ENCODE measurements around the gene NADK. TPM values are rescaled to one million over a fixed set of nuclear protein-coding genes. Genes with fewer than 3 reads are reported as not detected.

Gene NADK
- total RNA-seq, 1 experiment from 2014 or later: 124 TPM

DNA sequence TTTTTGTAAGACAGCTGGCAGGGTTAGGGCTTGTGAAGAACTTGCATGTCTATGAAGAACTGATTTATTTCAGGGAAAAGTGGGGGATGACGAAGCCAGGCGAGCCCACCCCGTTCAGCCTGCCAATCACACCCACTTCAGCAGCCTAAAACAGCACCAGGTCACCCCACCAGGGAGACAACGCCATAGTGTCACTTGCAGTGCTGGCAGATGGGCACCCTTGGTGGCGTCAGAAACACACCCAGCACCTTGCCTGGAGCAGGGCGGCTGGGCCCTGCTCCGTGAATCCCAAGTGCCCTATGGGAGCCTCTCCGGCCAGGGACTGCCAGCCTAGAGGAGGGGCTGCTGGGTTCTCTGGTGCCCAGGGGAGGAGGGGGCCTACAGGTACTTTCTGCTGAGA is 5.0 kb upstream of the NADK start:
- TF ChIP-seq HMGA2 (CRISPR knock-in tag; IDR thresholded peaks at IDR 0.05) (no peak), PRRX2 (CRISPR knock-in tag; IDR thresholded peaks at IDR 0.05) (no peak), MLX (CRISPR knock-in tag; IDR thresholded peaks at IDR 0.05) (no peak), ZNF396 (CRISPR knock-in tag; IDR thresholded peaks at IDR 0.05; ENCODE audit: borderline replicate concordance) (no peak), NFATC4 (CRISPR knock-in tag; IDR thresholded peaks at IDR 0.05) (no peak), ZNF138 (CRISPR knock-in tag; conservative IDR thresholded peaks at IDR 0.05) (no peak), JUN (CRISPR knock-in tag; IDR thresholded peaks at IDR 0.05) (no peak), SMAD4 (CRISPR knock-in tag; IDR thresholded peaks at IDR 0.05) (no peak), ZBTB21 (CRISPR knock-in tag; IDR thresholded peaks at IDR 0.05; ENCODE audit: borderline replicate concordance) (no peak), CREB1 (CRISPR knock-in tag; IDR thresholded peaks at IDR 0.05) (no peak), ZNF416 (CRISPR knock-in tag; IDR thresholded peaks at IDR 0.05) (no peak), USF2 (CRISPR knock-in tag; IDR thresholded peaks at IDR 0.05) (no peak)
- TF ChIP-seq, protein P1, sequence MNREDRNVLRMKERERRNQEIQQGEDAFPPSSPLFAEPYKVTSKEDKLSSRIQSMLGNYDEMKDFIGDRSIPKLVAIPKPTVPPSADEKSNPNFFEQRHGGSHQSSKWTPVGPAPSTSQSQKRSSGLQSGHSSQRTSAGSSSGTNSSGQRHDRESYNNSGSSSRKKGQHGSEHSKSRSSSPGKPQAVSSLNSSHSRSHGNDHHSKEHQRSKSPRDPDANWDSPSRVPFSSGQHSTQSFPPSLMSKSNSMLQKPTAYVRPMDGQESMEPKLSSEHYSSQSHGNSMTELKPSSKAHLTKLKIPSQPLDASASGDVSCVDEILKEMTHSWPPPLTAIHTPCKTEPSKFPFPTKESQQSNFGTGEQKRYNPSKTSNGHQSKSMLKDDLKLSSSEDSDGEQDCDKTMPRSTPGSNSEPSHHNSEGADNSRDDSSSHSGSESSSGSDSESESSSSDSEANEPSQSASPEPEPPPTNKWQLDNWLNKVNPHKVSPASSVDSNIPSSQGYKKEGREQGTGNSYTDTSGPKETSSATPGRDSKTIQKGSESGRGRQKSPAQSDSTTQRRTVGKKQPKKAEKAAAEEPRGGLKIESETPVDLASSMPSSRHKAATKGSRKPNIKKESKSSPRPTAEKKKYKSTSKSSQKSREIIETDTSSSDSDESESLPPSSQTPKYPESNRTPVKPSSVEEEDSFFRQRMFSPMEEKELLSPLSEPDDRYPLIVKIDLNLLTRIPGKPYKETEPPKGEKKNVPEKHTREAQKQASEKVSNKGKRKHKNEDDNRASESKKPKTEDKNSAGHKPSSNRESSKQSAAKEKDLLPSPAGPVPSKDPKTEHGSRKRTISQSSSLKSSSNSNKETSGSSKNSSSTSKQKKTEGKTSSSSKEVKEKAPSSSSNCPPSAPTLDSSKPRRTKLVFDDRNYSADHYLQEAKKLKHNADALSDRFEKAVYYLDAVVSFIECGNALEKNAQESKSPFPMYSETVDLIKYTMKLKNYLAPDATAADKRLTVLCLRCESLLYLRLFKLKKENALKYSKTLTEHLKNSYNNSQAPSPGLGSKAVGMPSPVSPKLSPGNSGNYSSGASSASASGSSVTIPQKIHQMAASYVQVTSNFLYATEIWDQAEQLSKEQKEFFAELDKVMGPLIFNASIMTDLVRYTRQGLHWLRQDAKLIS (CRISPR knock-in tag; IDR thresholded peaks at IDR 0.05; ENCODE audit: borderline replicate concordance): no peak
- TF ChIP-seq, protein P2, sequence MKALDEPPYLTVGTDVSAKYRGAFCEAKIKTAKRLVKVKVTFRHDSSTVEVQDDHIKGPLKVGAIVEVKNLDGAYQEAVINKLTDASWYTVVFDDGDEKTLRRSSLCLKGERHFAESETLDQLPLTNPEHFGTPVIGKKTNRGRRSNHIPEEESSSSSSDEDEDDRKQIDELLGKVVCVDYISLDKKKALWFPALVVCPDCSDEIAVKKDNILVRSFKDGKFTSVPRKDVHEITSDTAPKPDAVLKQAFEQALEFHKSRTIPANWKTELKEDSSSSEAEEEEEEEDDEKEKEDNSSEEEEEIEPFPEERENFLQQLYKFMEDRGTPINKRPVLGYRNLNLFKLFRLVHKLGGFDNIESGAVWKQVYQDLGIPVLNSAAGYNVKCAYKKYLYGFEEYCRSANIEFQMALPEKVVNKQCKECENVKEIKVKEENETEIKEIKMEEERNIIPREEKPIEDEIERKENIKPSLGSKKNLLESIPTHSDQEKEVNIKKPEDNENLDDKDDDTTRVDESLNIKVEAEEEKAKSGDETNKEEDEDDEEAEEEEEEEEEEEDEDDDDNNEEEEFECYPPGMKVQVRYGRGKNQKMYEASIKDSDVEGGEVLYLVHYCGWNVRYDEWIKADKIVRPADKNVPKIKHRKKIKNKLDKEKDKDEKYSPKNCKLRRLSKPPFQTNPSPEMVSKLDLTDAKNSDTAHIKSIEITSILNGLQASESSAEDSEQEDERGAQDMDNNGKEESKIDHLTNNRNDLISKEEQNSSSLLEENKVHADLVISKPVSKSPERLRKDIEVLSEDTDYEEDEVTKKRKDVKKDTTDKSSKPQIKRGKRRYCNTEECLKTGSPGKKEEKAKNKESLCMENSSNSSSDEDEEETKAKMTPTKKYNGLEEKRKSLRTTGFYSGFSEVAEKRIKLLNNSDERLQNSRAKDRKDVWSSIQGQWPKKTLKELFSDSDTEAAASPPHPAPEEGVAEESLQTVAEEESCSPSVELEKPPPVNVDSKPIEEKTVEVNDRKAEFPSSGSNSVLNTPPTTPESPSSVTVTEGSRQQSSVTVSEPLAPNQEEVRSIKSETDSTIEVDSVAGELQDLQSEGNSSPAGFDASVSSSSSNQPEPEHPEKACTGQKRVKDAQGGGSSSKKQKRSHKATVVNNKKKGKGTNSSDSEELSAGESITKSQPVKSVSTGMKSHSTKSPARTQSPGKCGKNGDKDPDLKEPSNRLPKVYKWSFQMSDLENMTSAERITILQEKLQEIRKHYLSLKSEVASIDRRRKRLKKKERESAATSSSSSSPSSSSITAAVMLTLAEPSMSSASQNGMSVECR (CRISPR knock-in tag; IDR thresholded peaks at IDR 0.05; ENCODE audit: borderline replicate concordance): no peak
- CTCF ChIA-PET: interaction anchor here (2.1 kb wide), 1 partner anchor 125 kb away, joined by 10 read pairs; no protein-coding TSS in a partner anchor
- Mint-ChIP-seq H3K9me3 (no peaks in the 10 kb centered on the region), H3K4me1 (peaks cover 34% of the 10 kb centered on the region), H3K36me3 (peaks cover 29% of the 10 kb centered on the region), H3K27me3 (ENCODE audit: low read depth) (no peaks in the 10 kb centered on the region), H3K4me3 (peak overlapping the region; percentile 55), H3K27ac (peak overlapping the region; percentile 46)
- DNase-seq (ENCODE audit: low spot score) (no peak), ATAC-seq (no peak)
- POLR2A ChIA-PET: no interaction called here

- H3K9me3 Mint-ChIP-seq: no peaks in the 10 kb centered on the region
- peak; percentile 26 for ATAC-seq
- H3K4me1 Mint-ChIP-seq: peaks cover 34% of the 10 kb centered on the region
- peaks cover 24% of the 10 kb centered on the region for H3K36me3 Mint-ChIP-seq
- no peaks in the 10 kb centered on the region for H3K27me3 Mint-ChIP-seq (ENCODE audit: low read depth)
- H3K4me3 Mint-ChIP-seq: peak overlapping the region; percentile 55
- peak overlapping the region; percentile 46; the same call in 1 of the 2 replicates for H3K27ac Mint-ChIP-seq
- POLR2A ChIA-PET: interaction anchor here (0.6 kb wide), 1 partner anchor 100 kb away, joined by 3 read pairs; no protein-coding TSS in a partner anchor
- CTCF ChIA-PET: interaction anchor here (1.3 to 2.1 kb wide), 3 partner anchors 45 to 262 kb away, joined by 3 to 10 read pairs (median 6); no protein-coding TSS in a partner anchor
- DNase-seq (ENCODE audit: low spot score): peak; percentile 55
- TF ChIP-seq USF2 (CRISPR knock-in tag; IDR thresholded peaks at IDR 0.05): 0 out of 2 replicates have a peak, but pooled peaks have one; percentile 21
- TF ChIP-seq, protein P3, sequence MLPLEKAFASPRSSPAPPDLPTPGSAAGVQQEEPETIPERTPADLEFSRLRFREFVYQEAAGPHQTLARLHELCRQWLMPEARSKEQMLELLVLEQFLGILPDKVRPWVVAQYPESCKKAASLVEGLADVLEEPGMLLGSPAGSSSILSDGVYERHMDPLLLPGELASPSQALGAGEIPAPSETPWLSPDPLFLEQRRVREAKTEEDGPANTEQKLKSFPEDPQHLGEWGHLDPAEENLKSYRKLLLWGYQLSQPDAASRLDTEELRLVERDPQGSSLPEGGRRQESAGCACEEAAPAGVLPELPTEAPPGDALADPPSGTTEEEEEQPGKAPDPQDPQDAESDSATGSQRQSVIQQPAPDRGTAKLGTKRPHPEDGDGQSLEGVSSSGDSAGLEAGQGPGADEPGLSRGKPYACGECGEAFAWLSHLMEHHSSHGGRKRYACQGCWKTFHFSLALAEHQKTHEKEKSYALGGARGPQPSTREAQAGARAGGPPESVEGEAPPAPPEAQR (CRISPR knock-in tag; IDR thresholded peaks at IDR 0.05): no peak
- TF ChIP-seq FOXK1 (CRISPR knock-in tag; IDR thresholded peaks at IDR 0.05): peak; percentile 43; the same call in 1 of the 2 replicates
- TF ChIP-seq MYBL2 (CRISPR knock-in tag; IDR thresholded peaks at IDR 0.05): peak; percentile 35; the same call in 1 of the 2 replicates
- TF ChIP-seq CBFB (CRISPR knock-in tag; IDR thresholded peaks at IDR 0.05; ENCODE audit: low read depth): no peak
- peak; percentile 55; the same call in 1 of the 2 replicates for TF ChIP-seq GABPB1 (CRISPR knock-in tag; IDR thresholded peaks at IDR 0.05)
- 0 out of 2 replicates have a peak, but pooled peaks have one; percentile 35 for TF ChIP-seq ZBTB43 (CRISPR knock-in tag; IDR thresholded peaks at IDR 0.05)
These were observed 4.3 kb upstream of the NADK start for GRCh38 chr1:1782399-1783221.
